Endodermal cell (in vitro differentiated cells): ENCODE results near the gene HS6ST2. TPM values are rescaled to one million over a fixed set of nuclear protein-coding genes. Genes with fewer than 3 reads are reported as not detected.

Source experiments
- DNase-seq: peaks from one replicate; pipeline ENCODE4 v3.0.0-alpha.2; 2017
- H3K27ac ChIP-seq: 2 replicates; pipeline ENCODE4 v1.5.1; 2013; ENCODE audit warnings: mild to moderate bottlenecking, low read depth, low read length, moderate library complexity
- H3K27me3 ChIP-seq: 2 replicates; pipeline ENCODE4 v1.6.1; 2013; ENCODE audit warnings: mild to moderate bottlenecking, low read length, moderate library complexity; ENCODE audit not compliant: insufficient read depth, control insufficient read depth, poor library complexity, severe bottlenecking
- H3K36me3 ChIP-seq: 2 replicates; pipeline ENCODE4 v1.7.0; 2013; ENCODE audit warnings: mild to moderate bottlenecking, low read length, moderate library complexity; ENCODE audit not compliant: control insufficient read depth, insufficient read depth
- H3K4me1 ChIP-seq: one replicate; pipeline ENCODE4 v1.7.0; 2013; ENCODE audit warnings: low read length; ENCODE audit not compliant: control insufficient read depth, insufficient read depth
- H3K4me3 ChIP-seq: 2 replicates; pipeline ENCODE4 v1.5.1; 2013; ENCODE audit warnings: mild to moderate bottlenecking, low read length, moderate library complexity
- H3K9ac ChIP-seq: 2 replicates; pipeline ENCODE4 v1.6.1; 2013; ENCODE audit warnings: mild to moderate bottlenecking, low read length, moderate library complexity; ENCODE audit not compliant: poor library complexity, severe bottlenecking; ENCODE audit errors: extremely low read depth
- H3K9me3 ChIP-seq: 2 replicates; pipeline ENCODE4 v1.6.1; 2013; ENCODE audit warnings: mild to moderate bottlenecking, low read length, moderate library complexity; ENCODE audit not compliant: control insufficient read depth
- H3K27ac Mint-ChIP-seq: 2 replicates; pipeline ENCODE4 v1.8.0; 2020; ENCODE audit warnings: mixed read lengths
- H3K27me3 Mint-ChIP-seq: 2 replicates; pipeline ENCODE4 v1.8.0; 2021; ENCODE audit warnings: mild to moderate bottlenecking, mixed read lengths; ENCODE audit not compliant: insufficient read depth
- H3K36me3 Mint-ChIP-seq: 2 replicates; pipeline ENCODE4 v1.8.0; 2020; ENCODE audit warnings: low read depth, mixed read lengths
- H3K4me1 Mint-ChIP-seq: 2 replicates; pipeline ENCODE4 v1.8.0; 2020; ENCODE audit warnings: mixed read lengths
- H3K4me3 Mint-ChIP-seq: 2 replicates; pipeline ENCODE4 v1.8.0; 2020; ENCODE audit warnings: mild to moderate bottlenecking, moderate library complexity, mixed read lengths
- H3K9me3 Mint-ChIP-seq: 2 replicates; pipeline ENCODE4 v1.8.0; 2020; ENCODE audit warnings: mild to moderate bottlenecking, mixed read lengths
- WGBS, 2 experiments: methylation state at CpG; one replicate each; pipeline versions ENCODE4 v1.1.5 to v1.1.7; 2013; ENCODE audit warnings: missing lambda C conversion rate in 2 of 2, mixed read lengths in 1 of 2; ENCODE audit not compliant: insufficient coverage in 1 of 2, insufficient read length in 1 of 2; 5-methylcytosine and 5-hydroxymethylcytosine counted together
- total RNA-seq, 2 donors: library from RNA; stranded (reverse); fragmentation: NEBNext Ultra II Directional in 1 of 2; extraction: Animal tissue kit (Norgen Biotek cat#: 25700) in 1 of 2; gene quantifications; 2 replicates in 1 of 2; 3 replicates in 1 of 2; pipeline ENCODE4 v1.2.1, GENCODE V29; 2021
- TF ChIP-seq, protein P1 (sequence below): fragments of 200-600 bp; sonication (generic); conservative IDR thresholded peaks from 2 replicates; pipeline ENCODE4 v1.5.0; 2021; ENCODE audit warnings: antibody characterized with exemption, mild to moderate bottlenecking

HS6ST2 gene
- total RNA-seq, 2 donors from 2014 or later = 4.1 to 19.4 TPM

DNA sequence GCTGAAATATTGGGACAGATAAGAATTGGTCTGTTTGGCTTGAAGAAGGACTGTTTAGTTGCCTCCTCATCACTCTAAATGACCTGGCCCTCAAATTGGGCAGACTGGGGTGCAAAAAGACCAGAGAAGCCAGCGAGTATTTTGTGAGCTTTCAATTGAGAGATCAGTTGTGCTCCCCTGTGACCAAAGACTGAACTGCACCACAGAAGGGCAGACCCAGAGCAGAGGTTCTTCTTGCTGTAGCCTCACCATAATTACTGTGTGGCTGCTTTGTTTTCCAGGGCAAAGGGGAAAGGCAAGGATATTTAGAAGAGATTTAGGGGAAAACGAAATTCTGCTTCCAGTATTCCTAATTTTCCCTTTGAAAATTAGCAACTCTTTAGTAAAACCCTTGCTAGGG lies 365.5 kb downstream of the HS6ST2 start:
- WGBS, 2 experiments = 27% methylated on average over 2 of the region's 2 CpGs; no CpG with 5 or more reads in 1 of the 2 experiments
- Histone ChIP-seq H3K27ac (no peak overlapping the region), H3K9ac (no peak overlapping the region), H3K4me3 (no peak overlapping the region), H3K9me3 (no peaks in the 10 kb centered on the region), H3K27me3 (no peaks in the 10 kb centered on the region), H3K4me1 (peaks cover 11% of the 10 kb centered on the region), H3K36me3 (no peaks in the 10 kb centered on the region)
- no peak overlapping the region for H3K27ac Mint-ChIP-seq
- peaks cover 40% of the 10 kb centered on the region for H3K4me1 Mint-ChIP-seq
- no peaks in the 10 kb centered on the region for H3K9me3 Mint-ChIP-seq
- H3K27me3 Mint-ChIP-seq = no peaks in the 10 kb centered on the region
- no peaks in the 10 kb centered on the region for H3K36me3 Mint-ChIP-seq
- TF ChIP-seq, protein P1, sequence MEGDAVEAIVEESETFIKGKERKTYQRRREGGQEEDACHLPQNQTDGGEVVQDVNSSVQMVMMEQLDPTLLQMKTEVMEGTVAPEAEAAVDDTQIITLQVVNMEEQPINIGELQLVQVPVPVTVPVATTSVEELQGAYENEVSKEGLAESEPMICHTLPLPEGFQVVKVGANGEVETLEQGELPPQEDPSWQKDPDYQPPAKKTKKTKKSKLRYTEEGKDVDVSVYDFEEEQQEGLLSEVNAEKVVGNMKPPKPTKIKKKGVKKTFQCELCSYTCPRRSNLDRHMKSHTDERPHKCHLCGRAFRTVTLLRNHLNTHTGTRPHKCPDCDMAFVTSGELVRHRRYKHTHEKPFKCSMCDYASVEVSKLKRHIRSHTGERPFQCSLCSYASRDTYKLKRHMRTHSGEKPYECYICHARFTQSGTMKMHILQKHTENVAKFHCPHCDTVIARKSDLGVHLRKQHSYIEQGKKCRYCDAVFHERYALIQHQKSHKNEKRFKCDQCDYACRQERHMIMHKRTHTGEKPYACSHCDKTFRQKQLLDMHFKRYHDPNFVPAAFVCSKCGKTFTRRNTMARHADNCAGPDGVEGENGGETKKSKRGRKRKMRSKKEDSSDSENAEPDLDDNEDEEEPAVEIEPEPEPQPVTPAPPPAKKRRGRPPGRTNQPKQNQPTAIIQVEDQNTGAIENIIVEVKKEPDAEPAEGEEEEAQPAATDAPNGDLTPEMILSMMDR = peak; percentile 76
- H3K4me3 Mint-ChIP-seq = no peak overlapping the region
- peak; percentile 57 for DNase-seq

DNA sequence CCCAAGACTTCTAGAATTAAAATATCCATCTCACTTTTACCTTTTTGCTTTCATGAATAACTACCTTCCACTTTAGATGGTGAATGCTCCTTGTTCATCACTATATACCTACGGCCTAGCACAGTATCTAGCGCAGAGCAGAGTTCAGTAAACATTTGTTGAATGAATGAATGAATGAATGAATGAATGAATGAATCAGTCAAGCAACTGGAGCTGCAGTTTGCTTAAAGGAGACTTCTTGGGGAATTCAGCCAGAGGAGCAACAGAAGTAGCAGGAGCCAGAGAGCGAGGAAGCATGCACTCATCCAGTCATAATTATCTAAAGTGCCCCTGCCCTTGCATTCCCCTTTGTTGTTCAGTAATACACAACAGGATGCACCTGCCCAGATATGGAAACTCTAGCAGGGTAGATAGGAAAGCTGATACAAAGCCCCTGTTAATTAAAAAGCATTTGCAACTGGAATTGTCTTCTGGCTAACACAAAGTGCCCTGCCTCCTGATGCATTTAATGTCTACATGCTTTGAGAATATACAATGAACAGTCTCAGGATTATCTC lies 366.6 kb downstream of the HS6ST2 start:
- Histone ChIP-seq H3K27me3 (no peaks in the 10 kb centered on the region), H3K9me3 (no peaks in the 10 kb centered on the region), H3K9ac (no peak overlapping the region), H3K27ac (no peak overlapping the region), H3K36me3 (no peaks in the 10 kb centered on the region), H3K4me1 (peaks cover 11% of the 10 kb centered on the region), H3K4me3 (no peak overlapping the region)
- DNase-seq = no peak
- Mint-ChIP-seq H3K27ac (no peak overlapping the region), H3K4me1 (peaks cover 42% of the 10 kb centered on the region), H3K27me3 (no peaks in the 10 kb centered on the region), H3K36me3 (no peaks in the 10 kb centered on the region), H3K4me3 (no peak overlapping the region), H3K9me3 (no peaks in the 10 kb centered on the region)
- TF ChIP-seq, protein P1 = no peak
- 92% methylated on average over 3 of the region's 3 CpGs; no CpG with 5 or more reads in 1 of the 2 experiments for WGBS, 2 experiments

DNA sequence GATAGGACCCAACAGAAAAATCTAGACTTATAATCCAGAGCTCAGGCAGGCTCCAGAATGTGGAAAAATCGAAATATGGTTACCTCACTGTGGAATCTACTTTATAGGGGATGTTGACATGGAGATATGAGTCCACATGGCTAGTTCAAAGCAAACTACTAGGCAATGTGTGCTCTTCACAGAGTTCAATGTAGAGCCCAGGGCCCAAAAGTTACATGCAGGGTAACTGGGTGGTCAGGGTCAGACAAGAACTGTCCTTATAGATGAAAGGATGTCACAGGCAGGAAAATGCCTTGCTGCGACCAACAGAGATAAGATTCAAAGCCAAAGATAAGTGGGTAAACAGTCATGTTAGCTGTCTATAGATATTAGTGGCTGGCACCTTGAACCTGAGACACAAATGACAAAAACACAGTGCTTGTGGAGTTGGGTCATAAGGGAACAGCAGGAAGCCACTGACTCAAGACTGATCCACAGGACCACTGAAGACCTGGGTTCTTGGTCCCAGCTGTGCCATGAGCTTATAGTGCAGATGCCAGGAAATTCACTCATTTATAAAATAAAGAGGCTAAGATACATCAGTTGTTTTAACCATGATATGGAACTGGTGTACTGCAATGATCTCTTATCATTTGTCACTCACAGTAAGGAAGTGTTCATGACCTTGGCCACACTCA lies 367.9 kb downstream of the HS6ST2 start:
- H3K36me3 ChIP-seq = no peaks in the 10 kb centered on the region
- peaks cover 11% of the 10 kb centered on the region for H3K4me1 ChIP-seq
- WGBS, 2 experiments = 49 to 100% methylated on average over 1 to 2 of the region's 2 CpGs
- DNase-seq = no peak
- H3K9ac ChIP-seq = no peak overlapping the region
- no peak overlapping the region for H3K4me3 ChIP-seq
- Mint-ChIP-seq H3K4me1 (peaks cover 42% of the 10 kb centered on the region), H3K27ac (no peak overlapping the region), H3K36me3 (no peaks in the 10 kb centered on the region), H3K4me3 (no peak overlapping the region), H3K9me3 (no peaks in the 10 kb centered on the region), H3K27me3 (no peaks in the 10 kb centered on the region)
- TF ChIP-seq, protein P1 = no peak
- H3K27me3 ChIP-seq = no peaks in the 10 kb centered on the region
- no peaks in the 10 kb centered on the region for H3K9me3 ChIP-seq
- no peak overlapping the region for H3K27ac ChIP-seq
